ENCODE measurements around the gene NFAM1. TPM values are rescaled to one million over a fixed set of nuclear protein-coding genes. Genes with fewer than 3 reads are reported as not detected.

NFAM1 gene
- total RNA-seq, 1 donor from 2014 or later, result not detected

DNA sequence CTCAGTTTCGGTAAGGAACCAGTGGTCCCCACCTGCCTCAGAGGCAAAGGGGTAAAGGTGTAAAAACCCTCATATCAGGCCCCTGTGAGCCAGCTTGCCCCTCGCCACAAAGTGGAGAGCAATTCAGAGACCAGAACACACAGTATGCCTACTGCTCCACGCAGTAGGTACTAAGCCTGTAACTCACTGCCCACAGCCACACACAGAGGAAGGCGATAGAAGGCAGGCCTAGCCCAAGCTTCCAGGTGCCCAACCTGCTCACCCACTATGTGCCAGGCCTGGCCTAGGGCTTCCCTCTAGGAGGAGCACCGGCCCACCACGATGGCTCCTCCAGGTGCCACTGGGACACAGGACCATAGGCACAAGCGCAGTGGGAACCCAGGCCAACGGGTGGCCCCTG, 98.7 kb downstream of the NFAM1 start:
- H3K36me3 Mint-ChIP-seq (ENCODE audit: unreplicated experiment), result no peaks in the 10 kb centered on the region
- H3K27me3 Mint-ChIP-seq (ENCODE audit: unreplicated experiment), result peaks cover 1% of the 10 kb centered on the region
- no peak for TF ChIP-seq CTCF (IDR thresholded peaks at IDR 0.05)
- H3K4me1 Mint-ChIP-seq (ENCODE audit: unreplicated experiment), result no peaks in the 10 kb centered on the region
- H3K27ac Mint-ChIP-seq (ENCODE audit: unreplicated experiment), result no peak overlapping the region
- no peak for DNase-seq (ENCODE audit: extremely low spot score, unreplicated experiment)
- H3K9me3 Mint-ChIP-seq (ENCODE audit: unreplicated experiment), result no peaks in the 10 kb centered on the region
- H3K4me3 Mint-ChIP-seq (ENCODE audit: unreplicated experiment), result no peak overlapping the region

- Mint-ChIP-seq H3K36me3 (ENCODE audit: unreplicated experiment) (no peaks in the 10 kb centered on the region), H3K4me1 (ENCODE audit: unreplicated experiment) (no peaks in the 10 kb centered on the region), H3K9me3 (ENCODE audit: unreplicated experiment) (no peaks in the 10 kb centered on the region), H3K27me3 (ENCODE audit: unreplicated experiment) (peaks cover 1% of the 10 kb centered on the region), H3K4me3 (ENCODE audit: unreplicated experiment) (no peak overlapping the region), H3K27ac (ENCODE audit: unreplicated experiment) (no peak overlapping the region)
- no peak for TF ChIP-seq CTCF (IDR thresholded peaks at IDR 0.05)
- DNase-seq (ENCODE audit: extremely low spot score, unreplicated experiment), result no peak
Observed at GRCh38 chr22:42332089-42332488, 100.1 kb downstream of the NFAM1 start.

GRCh38 chr22:42331014-42331413, 101.2 kb downstream of the NFAM1 start:
- peaks cover 1% of the 10 kb centered on the region for H3K27me3 Mint-ChIP-seq (ENCODE audit: unreplicated experiment)
- TF ChIP-seq CTCF (IDR thresholded peaks at IDR 0.05), result no peak
- no peak overlapping the region for H3K27ac Mint-ChIP-seq (ENCODE audit: unreplicated experiment)
- H3K9me3 Mint-ChIP-seq (ENCODE audit: unreplicated experiment), result no peaks in the 10 kb centered on the region
- H3K4me1 Mint-ChIP-seq (ENCODE audit: unreplicated experiment), result no peaks in the 10 kb centered on the region
- H3K36me3 Mint-ChIP-seq (ENCODE audit: unreplicated experiment), result no peaks in the 10 kb centered on the region
- DNase-seq (ENCODE audit: extremely low spot score, unreplicated experiment), result no peak
- H3K4me3 Mint-ChIP-seq (ENCODE audit: unreplicated experiment), result no peak overlapping the region

Other genes with a start within 250 kb of the NFAM1 start
- 40.5 and 41.1 TPM in 2 replicates for gene TCF20, start 161.8 kb downstream of the NFAM1 start, total RNA-seq
- gene RRP7A, start 87.4 kb upstream of the NFAM1 start, total RNA-seq, result 38.6 and 40.4 TPM in 2 replicates
- gene SERHL2, start 121.6 kb upstream of the NFAM1 start, total RNA-seq, result 1.3 and 1.4 TPM in 2 replicates
- 77.8 and 77.9 TPM in 2 replicates for gene POLDIP3, start 182.5 kb upstream of the NFAM1 start, total RNA-seq
- gene ATP5MGL, start 208.2 kb upstream of the NFAM1 start, total RNA-seq, result 0.47 and 1.3 TPM in 2 replicates
- 408 and 430 TPM in 2 replicates for gene CYB5R3, start 217.0 kb upstream of the NFAM1 start, total RNA-seq